HG03460 (cell line): Measurements from ENCODE around the gene RAB3D.
"Not testable (repeated sequence)": the region's sequence is repeated elsewhere in the genome, so short reads cannot be mapped to it uniquely, and the experiment has no call there.

Experiments
- ATAC-seq: cut with Tn5 transposase; IDR thresholded peaks from one replicate; pipeline ENCODE4 v1.9.1; 2021; ENCODE audit not compliant: unreplicated experiment

Gene RAB3D

DNA sequence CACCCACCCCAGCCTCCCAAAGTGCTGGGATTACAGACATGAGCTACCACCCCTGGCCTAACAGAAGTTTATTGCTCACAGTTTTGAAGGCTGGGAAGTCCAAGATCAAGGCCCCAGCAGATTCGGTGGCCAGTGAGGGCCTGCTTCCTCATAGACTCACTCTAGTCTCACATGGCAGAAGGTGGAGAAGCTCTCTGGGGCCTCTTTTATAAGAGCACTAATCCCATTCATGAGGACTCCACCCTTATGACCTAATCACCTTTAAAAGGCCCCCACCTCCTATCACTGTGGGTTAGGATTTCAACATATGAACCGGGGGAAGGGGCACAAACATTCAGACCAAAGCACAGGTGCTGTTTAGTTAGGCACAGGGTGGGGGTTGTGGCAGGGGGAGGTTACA, 28.1 kb upstream of the RAB3D start:
- no peak for ATAC-seq

DNA sequence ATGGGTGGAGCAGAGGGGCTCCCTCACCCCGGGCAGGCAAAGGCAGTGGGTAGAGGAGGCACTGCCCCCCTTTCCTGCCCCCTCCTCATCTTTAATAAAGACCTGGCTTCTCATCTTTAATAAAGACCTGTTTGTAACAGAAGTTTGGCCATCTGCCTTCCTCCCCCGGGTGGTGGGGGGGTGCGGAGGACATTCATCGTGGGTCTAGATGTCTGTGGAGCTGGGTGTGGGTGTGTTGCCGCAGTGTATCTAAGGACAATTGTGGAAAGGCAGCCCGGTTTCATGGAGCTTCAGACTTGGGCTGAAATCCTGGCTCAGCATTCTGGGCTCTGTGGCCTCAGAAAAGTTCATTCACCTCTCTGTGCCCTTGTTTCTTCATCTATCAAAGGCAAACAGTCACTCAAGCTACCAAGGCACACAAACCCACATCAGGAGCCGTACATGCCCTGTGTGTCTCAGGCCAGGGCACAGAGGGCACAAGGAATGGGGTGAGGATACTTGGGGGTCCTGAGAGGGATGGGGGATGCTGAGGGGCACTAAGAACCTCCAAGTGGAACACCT, 26.2 kb upstream of the RAB3D start:
- ATAC-seq: no peak

DNA sequence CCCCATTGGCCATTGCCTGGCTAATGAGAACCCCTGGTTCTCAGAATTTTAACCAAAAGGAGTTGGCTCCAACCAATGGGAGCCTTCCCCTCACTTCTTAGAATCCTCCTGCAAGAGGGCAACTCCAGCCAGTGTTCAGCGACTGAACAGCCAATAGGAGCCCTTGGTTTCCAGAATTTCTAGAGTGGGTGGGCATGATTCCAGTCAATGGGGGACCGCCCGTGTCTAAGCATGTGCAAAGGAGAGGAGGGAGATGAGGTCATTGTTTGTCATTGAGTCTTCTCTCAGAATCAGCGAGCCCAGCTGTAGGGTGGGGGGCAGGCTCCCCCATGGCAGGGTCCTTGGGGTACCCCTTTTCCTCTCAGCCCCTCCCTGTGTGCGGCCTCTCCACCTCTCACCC, 25.5 kb upstream of the RAB3D start:
- ATAC-seq: no peak

- ATAC-seq: no peak
Observed at GRCh38 chr19:11364296-11364904, 24.9 kb upstream of the RAB3D start.

DNA sequence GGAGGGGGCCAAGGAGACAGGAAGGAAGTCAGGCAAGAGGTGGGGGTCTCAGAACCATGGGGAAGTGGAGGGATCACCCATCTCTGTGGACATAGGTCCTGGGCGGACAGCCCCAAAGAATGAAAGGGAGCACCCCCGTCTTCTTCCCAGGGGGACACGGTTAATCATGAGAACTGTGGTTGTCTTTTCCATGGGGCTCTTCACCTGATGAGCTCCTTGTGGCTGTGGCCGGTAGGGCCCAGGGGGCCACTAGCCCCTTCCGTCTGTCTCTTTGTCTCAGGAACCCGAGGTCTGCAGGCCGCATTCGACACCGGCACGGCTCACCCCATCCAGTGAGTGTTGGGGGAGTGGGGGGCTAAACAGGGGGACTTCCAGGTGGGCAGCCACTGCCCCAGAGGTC, 24.4 kb upstream of the RAB3D start:
- no peak for ATAC-seq

- no peak for ATAC-seq
Observed at GRCh38 chr19:11361771-11362731, 22.6 kb upstream of the RAB3D start.

- ATAC-seq: no peak
Observed at GRCh38 chr19:11361037-11361770, 21.7 kb upstream of the RAB3D start.

- ATAC-seq: no peak
Observed at GRCh38 chr19:11359421-11359820, 20.0 kb upstream of the RAB3D start.

GRCh38 chr19:11356676-11357550, 17.5 kb upstream of the RAB3D start:
- ATAC-seq: no peak

DNA sequence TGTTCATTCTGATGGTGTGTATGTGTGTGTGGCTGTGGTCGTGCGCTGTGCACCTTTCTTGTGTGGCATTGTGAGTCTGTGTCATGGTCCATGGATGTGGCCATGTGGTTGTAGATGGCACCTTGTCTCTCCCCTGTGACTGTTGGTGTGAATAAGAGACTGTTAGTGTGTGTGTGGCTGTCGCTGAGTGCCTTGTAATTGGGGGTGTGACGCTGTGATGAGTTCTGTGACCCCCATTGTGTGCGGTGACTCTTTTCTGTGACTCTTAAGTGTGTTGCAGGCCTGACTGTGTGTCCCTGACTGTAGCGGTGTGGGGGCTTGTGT, 16.6 kb upstream of the RAB3D start:
- no peak for ATAC-seq

- ATAC-seq: no peak
Observed at GRCh38 chr19:11355160-11356073, 16.0 kb upstream of the RAB3D start, which contains the start of gene PLPPR2. PLPPR2 (plus strand) TSS chr19:11355432; CDS start chr19:11357674, 2,242 bp downstream.

DNA sequence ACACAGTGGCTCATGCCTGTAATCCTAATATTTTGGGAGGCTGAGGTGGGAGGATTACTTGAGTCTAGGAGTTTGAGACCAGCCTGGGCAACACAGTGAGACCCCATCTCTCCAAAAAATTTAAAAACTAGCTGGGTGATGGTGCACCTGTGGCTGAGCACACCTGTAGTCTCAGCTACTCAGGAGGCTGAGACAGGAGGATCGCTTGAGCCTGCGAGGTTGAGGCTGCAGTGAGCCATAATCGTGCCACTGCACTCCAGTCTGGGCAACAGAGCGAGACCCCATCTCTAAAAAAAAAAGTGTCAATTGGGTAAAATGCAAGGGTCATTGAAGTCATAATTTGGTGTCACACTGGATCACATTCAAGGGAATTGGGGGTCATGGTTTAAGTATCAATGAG, 14.6 kb upstream of the RAB3D start:
- ATAC-seq: not testable (repeated sequence)

DNA sequence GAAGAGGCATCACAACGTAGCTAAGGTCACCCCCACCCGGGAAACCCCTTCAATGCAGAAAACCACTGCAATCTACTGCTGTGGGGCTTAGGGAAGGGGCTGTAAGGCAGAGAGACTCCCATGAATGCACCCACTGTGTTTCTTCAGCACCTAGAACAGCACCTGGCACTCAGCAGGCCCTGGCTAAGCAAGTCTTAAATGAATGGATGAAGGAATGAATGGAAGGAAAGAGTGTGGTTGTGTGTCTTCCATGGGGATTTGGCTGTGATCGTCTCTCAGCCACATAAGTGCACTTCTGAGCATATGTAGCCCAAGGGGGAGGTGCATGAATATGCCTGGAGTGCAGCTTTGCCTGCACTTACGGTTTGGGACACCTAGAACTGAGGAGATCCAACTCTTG, 9.7 kb upstream of the RAB3D start:
- ATAC-seq: no peak

DNA sequence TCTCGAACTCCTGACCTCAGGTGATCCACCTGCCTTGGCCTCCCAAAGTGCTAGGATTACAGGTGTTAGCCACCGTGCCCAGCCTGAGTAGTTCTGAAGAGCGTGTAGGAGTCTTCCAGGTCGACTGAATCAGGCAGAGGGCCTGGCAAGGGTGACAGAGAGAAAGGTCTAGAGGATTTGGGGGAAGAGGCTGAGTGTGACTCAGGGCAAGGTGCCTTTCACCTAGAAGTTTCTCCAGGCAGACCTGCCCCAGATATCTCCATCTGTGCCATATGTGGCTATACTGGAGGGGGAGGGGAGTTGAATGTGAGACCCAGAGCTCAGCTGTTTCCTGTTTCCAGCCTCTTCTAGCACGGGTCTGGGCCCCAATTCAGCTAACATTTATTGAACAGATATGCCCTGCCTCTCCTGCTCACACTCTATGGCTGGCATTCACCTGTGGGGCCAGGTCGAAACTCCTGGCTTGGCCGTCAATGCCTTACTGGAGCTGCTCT, 8.1 kb upstream of the RAB3D start:
- no peak for ATAC-seq

GRCh38 chr19:11346104-11346940, 6.9 kb upstream of the RAB3D start, which contains the start of the genes CCDC159 and TMEM205:
CCDC159 (plus strand) TSS chr19:11346519; CDS start chr19:11346607, 88 bp downstream.
TMEM205 (minus strand) TSS chr19:11346268; CDS start chr19:11345619, 649 bp downstream.
- peak; percentile 87 for ATAC-seq

DNA sequence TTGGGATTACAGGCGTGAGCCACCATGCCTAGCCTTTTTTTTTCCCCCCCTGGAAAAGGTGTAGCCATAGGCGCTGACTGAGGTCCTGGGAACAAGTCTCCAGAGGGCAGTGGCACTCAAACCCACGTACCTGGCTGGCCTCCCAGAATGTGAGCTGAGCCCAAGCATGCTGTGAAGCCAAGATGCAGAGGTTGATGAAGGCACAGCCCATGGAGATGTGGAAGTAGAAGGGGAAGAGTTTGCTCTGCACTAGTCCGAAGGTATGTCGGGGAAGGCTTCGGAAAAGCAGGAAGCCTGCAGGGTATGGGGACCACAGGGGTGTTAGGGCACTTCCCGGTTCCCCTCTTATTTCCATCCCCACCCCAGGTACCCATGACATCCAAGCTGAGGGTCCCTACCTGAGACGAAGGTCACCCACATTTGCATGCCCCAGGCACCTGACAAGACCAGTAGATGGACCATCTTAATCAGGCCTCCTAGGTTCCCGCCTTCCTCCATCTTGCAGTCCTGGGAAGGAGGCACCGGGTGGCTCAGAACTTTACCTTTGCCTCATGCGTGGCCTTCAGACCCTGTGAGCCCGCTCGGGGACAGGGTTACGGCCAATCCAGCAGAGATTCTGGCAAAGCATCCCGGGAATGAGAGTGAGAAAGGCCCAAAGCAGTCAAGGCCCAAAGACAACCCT, 5.8 kb upstream of the RAB3D start:
- ATAC-seq: no peak

- ATAC-seq: no peak
Observed at GRCh38 chr19:11342429-11342828, 3.0 kb upstream of the RAB3D start.

GRCh38 chr19:11340099-11340467, 626 bp upstream of the RAB3D start:
- ATAC-seq: not testable (repeated sequence)
